H1 (cell line): Measurements from ENCODE around the gene TPPP3.

Experiments used
- CTCF ChIP-seq, 3 experiments: IDR thresholded peaks; 1 replicate in 2 of 3; 2 replicates in 1 of 3; pipeline versions ENCODE4 v1.5.1 to v1.6.1; 2011; ENCODE audit warnings: low read length in 3 of 3, mild to moderate bottlenecking in 3 of 3, inconsistent platforms in 2 of 3, low read depth in 1 of 3, moderate library complexity in 1 of 3; ENCODE audit not compliant: insufficient read depth in 1 of 3; ENCODE audit errors: control extremely low read depth in 1 of 3
- EP300 ChIP-seq, 2 experiments: IDR thresholded peaks; 1 replicate in 1 of 2; 2 replicates in 1 of 2; pipeline ENCODE4 v1.6.1; 2011 to 2012; ENCODE audit warnings: low read depth in 2 of 2, low read length in 2 of 2, mild to moderate bottlenecking in 2 of 2, borderline replicate concordance in 1 of 2, inconsistent platforms in 1 of 2, moderate library complexity in 1 of 2
- GTF2F1 ChIP-seq: IDR thresholded peaks from 2 replicates; pipeline ENCODE4 v1.6.1; 2012; ENCODE audit warnings: low read depth, low read length, improper control_type of control experiment, borderline replicate concordance
- JUND ChIP-seq: IDR thresholded peaks from 2 replicates; pipeline ENCODE4 v1.6.1; 2011; ENCODE audit warnings: mild to moderate bottlenecking, improper control_type of control experiment, low read length
- KDM1A ChIP-seq: fragments of 200-600, 300-600 bp; sonication (generic); IDR thresholded peaks from 2 replicates; pipeline ENCODE4 v1.7.1; 2016; ENCODE audit warnings: mild to moderate bottlenecking, low read length, borderline replicate concordance
- POLR2A ChIP-seq, 2 experiments: IDR thresholded peaks; 1 replicate in 1 of 2; 2 replicates in 1 of 2; pipeline ENCODE4 v1.6.1; 2011; ENCODE audit warnings: low read depth in 2 of 2, low read length in 2 of 2, mild to moderate bottlenecking in 2 of 2; ENCODE audit errors: control extremely low read depth in 1 of 2
- POLR2AphosphoS5 ChIP-seq: IDR thresholded peaks from 2 replicates; pipeline ENCODE4 v1.6.1; 2011; ENCODE audit warnings: low read depth, low read length
- RAD21 ChIP-seq, 2 experiments: IDR thresholded peaks in 1 of 2; conservative IDR thresholded peaks in 1 of 2; 2 replicates each; pipeline ENCODE4 v1.6.1; 2011; ENCODE audit warnings: low read depth in 2 of 2, low read length in 2 of 2, improper control_type of control experiment in 1 of 2, inconsistent platforms in 1 of 2, mild to moderate bottlenecking in 1 of 2, moderate library complexity in 1 of 2
- SP4 ChIP-seq: IDR thresholded peaks from 2 replicates; pipeline ENCODE4 v1.6.1; 2012; ENCODE audit warnings: low read length, inconsistent platforms
- SRF ChIP-seq: IDR thresholded peaks from 2 replicates; pipeline ENCODE4 v1.6.1; 2011; ENCODE audit warnings: mild to moderate bottlenecking, low read depth, low read length, moderate library complexity
- USF2 ChIP-seq: IDR thresholded peaks from 2 replicates; pipeline ENCODE4 v1.6.1; 2011; ENCODE audit warnings: low read length, improper control_type of control experiment
- TF ChIP-seq, protein P1 (sequence below): IDR thresholded peaks from 2 replicates; pipeline ENCODE4 v1.6.1; 2012; ENCODE audit warnings: inconsistent platforms

DNA sequence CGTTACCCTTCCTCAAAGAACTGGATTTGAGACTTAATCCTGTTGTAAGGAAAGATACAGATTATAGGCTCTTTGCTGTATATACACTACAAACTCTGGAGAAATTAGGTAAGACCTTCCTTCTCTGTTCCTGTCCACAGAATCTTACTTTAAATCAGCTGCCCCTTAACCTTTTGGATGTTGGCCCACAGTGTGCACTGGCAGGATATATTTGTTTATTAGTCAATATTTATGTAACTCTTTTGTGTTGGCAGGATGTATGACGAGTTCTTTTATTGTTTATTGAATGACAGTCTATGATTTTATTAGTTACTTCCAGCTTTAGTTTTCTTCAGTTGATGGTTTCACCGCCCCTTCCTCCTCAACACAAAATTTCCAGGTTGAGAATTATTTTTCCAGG is 47.0 kb downstream of the TPPP3 start:
- no peak for TF ChIP-seq CTCF (IDR thresholded peaks at IDR 0.05; ENCODE audit: control extremely low read depth in 1 of 3, insufficient read depth in 1 of 3, low read depth in 1 of 3, low read length in 3 of 3)
- no peak for TF ChIP-seq POLR2AphosphoS5
- no peak for TF ChIP-seq JUND
- TF ChIP-seq POLR2A (IDR thresholded peaks at IDR 0.05; ENCODE audit: control extremely low read depth in 1 of 2, low read depth in 2 of 2, low read length in 2 of 2), result no peak
- no peak for TF ChIP-seq SRF
- no peak for TF ChIP-seq SP4
- no peak for TF ChIP-seq USF2
- TF ChIP-seq, protein P1, sequence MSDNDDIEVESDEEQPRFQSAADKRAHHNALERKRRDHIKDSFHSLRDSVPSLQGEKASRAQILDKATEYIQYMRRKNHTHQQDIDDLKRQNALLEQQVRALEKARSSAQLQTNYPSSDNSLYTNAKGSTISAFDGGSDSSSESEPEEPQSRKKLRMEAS, result no peak
- TF ChIP-seq GTF2F1, result no peak
- no peak for TF ChIP-seq RAD21 (IDR thresholded peaks at IDR 0.05 in 1 of 2, conservative IDR thresholded peaks at IDR 0.05 in 1 of 2; ENCODE audit: low read depth in 2 of 2, low read length in 2 of 2)
- no peak for TF ChIP-seq KDM1A
- no peak for TF ChIP-seq EP300 (IDR thresholded peaks at IDR 0.05; ENCODE audit: borderline replicate concordance in 1 of 2, low read depth in 2 of 2, low read length in 2 of 2)
